Measurements from ENCODE around the gene NRXN3. TPM values are rescaled to one million over a fixed set of nuclear protein-coding genes. Genes with fewer than 3 reads are reported as not detected.

The NRXN3 gene
- total RNA-seq, 2 experiments from 2014 or later: not detected

- POLR2A ChIA-PET: no interaction called here
- Mint-ChIP-seq H3K36me3 (no peaks in the 10 kb centered on the region), H3K27ac (no peak overlapping the region), H3K9me3 (no peaks in the 10 kb centered on the region), H3K4me3 (no peak overlapping the region), H3K4me1 (ENCODE audit: low read depth) (no peaks in the 10 kb centered on the region), H3K27me3 (peaks cover 3% of the 10 kb centered on the region)
- no peak for DNase-seq
- intact Hi-C loops (cut with micrococcal nuclease): no loop called here
- CTCF ChIA-PET: no interaction called here
These were observed 11.1 kb downstream of the NRXN3 start for GRCh38 chr14:78181270-78181669.

GRCh38 chr14:78182722-78183121 lies 12.5 kb downstream of the NRXN3 start:
- Mint-ChIP-seq H3K4me1 (ENCODE audit: low read depth) (no peaks in the 10 kb centered on the region), H3K4me3 (no peak overlapping the region), H3K27ac (no peak overlapping the region), H3K27me3 (peaks cover 3% of the 10 kb centered on the region), H3K9me3 (no peaks in the 10 kb centered on the region), H3K36me3 (no peaks in the 10 kb centered on the region)
- POLR2A ChIA-PET: no interaction called here
- CTCF ChIA-PET: no interaction called here
- no peak for DNase-seq
- intact Hi-C loops (cut with micrococcal nuclease): no loop called here

DNA sequence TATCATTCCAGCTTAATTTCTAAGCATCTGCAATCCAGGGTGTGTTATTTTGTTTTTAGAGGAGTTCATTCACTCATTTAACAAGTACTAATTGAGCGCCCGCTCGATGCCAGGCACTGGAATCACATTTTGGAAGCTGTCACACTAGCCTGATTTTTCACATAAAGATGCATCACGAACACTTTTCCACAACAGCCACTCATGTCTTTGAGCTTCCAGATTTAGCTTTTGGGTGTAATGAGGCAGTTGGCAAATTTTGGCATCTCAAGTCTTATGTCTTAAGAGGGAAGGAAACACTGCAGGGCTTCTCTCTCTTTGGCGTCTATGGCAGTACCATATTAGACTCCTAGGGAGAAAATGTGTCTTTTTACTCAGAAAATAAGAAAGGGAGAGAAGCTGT lies 14.0 kb downstream of the NRXN3 start:
- ChIA-PET CTCF (no interaction called here), POLR2A (no interaction called here)
- Mint-ChIP-seq H3K4me3 (no peak overlapping the region), H3K4me1 (ENCODE audit: low read depth) (no peaks in the 10 kb centered on the region), H3K27me3 (peaks cover 3% of the 10 kb centered on the region), H3K27ac (no peak overlapping the region), H3K9me3 (no peaks in the 10 kb centered on the region), H3K36me3 (no peaks in the 10 kb centered on the region)
- intact Hi-C loops (cut with micrococcal nuclease): no loop called here
- no peak for DNase-seq

DNA sequence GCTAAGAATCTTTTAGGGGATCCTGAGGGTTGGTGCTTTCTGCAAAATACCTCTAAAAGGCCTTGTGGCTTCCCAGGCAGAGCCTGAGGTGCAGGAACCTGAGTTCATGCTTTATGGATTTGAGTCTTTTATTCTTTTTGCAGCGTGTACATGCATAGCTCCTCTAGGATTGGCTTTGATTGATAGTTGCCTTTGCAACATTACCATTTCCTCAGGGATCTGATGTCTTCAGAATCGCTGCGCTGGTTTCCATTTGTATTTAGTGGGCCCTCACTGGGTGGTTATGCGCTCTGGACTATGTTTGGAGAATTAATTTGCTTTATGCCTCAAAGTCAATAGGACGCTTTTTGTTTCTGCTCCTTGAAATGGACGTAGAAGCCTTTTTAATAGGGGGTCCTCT lies 16.1 kb downstream of the NRXN3 start:
- no peak overlapping the region for H3K4me3 Mint-ChIP-seq
- no peaks in the 10 kb centered on the region for H3K9me3 Mint-ChIP-seq
- POLR2A ChIA-PET: no interaction called here
- no peak overlapping the region for H3K27ac Mint-ChIP-seq
- no peaks in the 10 kb centered on the region for H3K4me1 Mint-ChIP-seq (ENCODE audit: low read depth)
- CTCF ChIA-PET: interaction anchor here (1.4 kb wide), 1 partner anchor 25 kb away, joined by 3 read pairs; no protein-coding TSS in a partner anchor
- intact Hi-C loops (cut with micrococcal nuclease): no loop called here
- H3K27me3 Mint-ChIP-seq: peaks cover 3% of the 10 kb centered on the region
- DNase-seq: no peak
- H3K36me3 Mint-ChIP-seq: no peaks in the 10 kb centered on the region

- Mint-ChIP-seq H3K36me3 (no peaks in the 10 kb centered on the region), H3K27me3 (peaks cover 3% of the 10 kb centered on the region), H3K4me1 (ENCODE audit: low read depth) (no peaks in the 10 kb centered on the region), H3K27ac (no peak overlapping the region), H3K9me3 (no peaks in the 10 kb centered on the region), H3K4me3 (no peak overlapping the region)
- CTCF ChIA-PET: no interaction called here
- POLR2A ChIA-PET: no interaction called here
- intact Hi-C loops (cut with micrococcal nuclease): no loop called here
- no peak for DNase-seq
These were observed 18.7 kb downstream of the NRXN3 start for GRCh38 chr14:78188882-78189281.

- intact Hi-C loops (cut with micrococcal nuclease): no loop called here
- no peaks in the 10 kb centered on the region for H3K27me3 Mint-ChIP-seq
- no peaks in the 10 kb centered on the region for H3K36me3 Mint-ChIP-seq
- ChIA-PET CTCF (no interaction called here), POLR2A (no interaction called here)
- no peaks in the 10 kb centered on the region for H3K4me1 Mint-ChIP-seq (ENCODE audit: low read depth)
- no peak for DNase-seq
- no peak overlapping the region for H3K4me3 Mint-ChIP-seq
- no peaks in the 10 kb centered on the region for H3K9me3 Mint-ChIP-seq
- H3K27ac Mint-ChIP-seq: no peak overlapping the region
These were observed 25.3 kb downstream of the NRXN3 start for GRCh38 chr14:78195431-78195830.

- CTCF ChIA-PET: no interaction called here
- H3K27me3 Mint-ChIP-seq: no peaks in the 10 kb centered on the region
These were observed 26.1 kb downstream of the NRXN3 start for GRCh38 chr14:78196323-78196722.

GRCh38 chr14:78197051-78197450 lies 26.9 kb downstream of the NRXN3 start:
- no peaks in the 10 kb centered on the region for H3K36me3 Mint-ChIP-seq
- CTCF ChIA-PET: no interaction called here
- DNase-seq: no peak
- H3K9me3 Mint-ChIP-seq: no peaks in the 10 kb centered on the region
- POLR2A ChIA-PET: no interaction called here
- intact Hi-C loops (cut with micrococcal nuclease): no loop called here
- no peaks in the 10 kb centered on the region for H3K27me3 Mint-ChIP-seq
- no peak overlapping the region for H3K4me3 Mint-ChIP-seq
- H3K27ac Mint-ChIP-seq: no peak overlapping the region
- H3K4me1 Mint-ChIP-seq (ENCODE audit: low read depth): no peaks in the 10 kb centered on the region

More at GRCh38 chr14:78196323-78196722, 26.1 kb downstream of the NRXN3 start:
- Mint-ChIP-seq H3K4me3 (no peak overlapping the region), H3K27ac (no peak overlapping the region), H3K4me1 (ENCODE audit: low read depth) (no peaks in the 10 kb centered on the region), H3K9me3 (no peaks in the 10 kb centered on the region), H3K36me3 (no peaks in the 10 kb centered on the region)
- POLR2A ChIA-PET: no interaction called here
- intact Hi-C loops (cut with micrococcal nuclease): no loop called here
- no peak for DNase-seq

GRCh38 chr14:78202163-78202562 lies 32.0 kb downstream of the NRXN3 start:
- POLR2A ChIA-PET: no interaction called here

DNA sequence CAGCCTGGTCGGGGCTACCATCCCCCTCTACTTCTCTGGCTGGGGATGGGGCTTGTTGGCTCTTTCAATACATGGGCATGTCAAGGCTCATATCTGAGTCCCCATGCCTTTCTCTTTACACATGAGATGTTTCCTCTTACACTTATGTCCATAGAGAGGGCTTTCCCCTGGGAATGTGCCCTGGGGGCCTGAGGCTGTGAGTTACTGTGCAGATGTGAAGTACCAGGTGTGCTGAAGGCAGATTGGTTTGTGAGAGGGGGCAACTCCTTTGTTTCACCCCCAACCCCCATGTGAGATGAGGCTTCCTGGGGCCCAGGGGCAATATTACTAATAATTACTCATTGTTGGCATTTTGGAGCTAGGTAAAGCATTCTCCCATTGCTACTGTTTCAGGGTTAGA lies 32.8 kb downstream of the NRXN3 start:
- DNase-seq: no peak
- Mint-ChIP-seq H3K4me3 (no peak overlapping the region), H3K4me1 (ENCODE audit: low read depth) (no peaks in the 10 kb centered on the region), H3K27me3 (no peaks in the 10 kb centered on the region), H3K36me3 (no peaks in the 10 kb centered on the region), H3K9me3 (no peaks in the 10 kb centered on the region), H3K27ac (no peak overlapping the region)
- intact Hi-C loops (cut with micrococcal nuclease): no loop called here
- POLR2A ChIA-PET: no interaction called here
- CTCF ChIA-PET: no interaction called here

More at GRCh38 chr14:78202163-78202562, 32.0 kb downstream of the NRXN3 start:
- H3K36me3 Mint-ChIP-seq: no peaks in the 10 kb centered on the region
- no peak overlapping the region for H3K4me3 Mint-ChIP-seq
- DNase-seq: no peak
- no peaks in the 10 kb centered on the region for H3K27me3 Mint-ChIP-seq
- H3K4me1 Mint-ChIP-seq (ENCODE audit: low read depth): no peaks in the 10 kb centered on the region
- no peak overlapping the region for H3K27ac Mint-ChIP-seq
- CTCF ChIA-PET: no interaction called here
- H3K9me3 Mint-ChIP-seq: no peaks in the 10 kb centered on the region
- intact Hi-C loops (cut with micrococcal nuclease): no loop called here

DNA sequence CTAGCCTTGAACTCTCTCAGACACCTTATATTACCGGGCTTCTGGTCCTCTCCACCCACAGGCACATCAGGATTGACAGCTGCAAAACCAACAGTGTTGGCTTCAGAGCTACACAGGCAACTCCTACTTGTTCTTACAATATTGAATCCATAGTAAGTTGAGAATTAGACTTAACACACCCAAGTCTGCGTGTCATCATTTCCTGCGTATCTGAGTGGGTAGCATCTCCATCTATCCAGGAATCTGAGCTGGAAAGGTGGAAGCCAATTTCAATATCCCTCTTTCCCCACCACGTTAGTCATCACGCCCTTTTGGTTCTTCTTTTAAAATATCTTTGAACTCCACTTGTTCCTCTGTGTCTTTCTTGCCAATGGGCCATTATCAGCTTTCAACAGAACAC lies 37.2 kb downstream of the NRXN3 start:
- Mint-ChIP-seq H3K27me3 (no peaks in the 10 kb centered on the region), H3K27ac (no peak overlapping the region), H3K4me1 (ENCODE audit: low read depth) (no peaks in the 10 kb centered on the region), H3K36me3 (no peaks in the 10 kb centered on the region), H3K4me3 (no peak overlapping the region), H3K9me3 (peaks cover 6% of the 10 kb centered on the region)
- no peak for DNase-seq
- ChIA-PET POLR2A (no interaction called here), CTCF (no interaction called here)
- intact Hi-C loops (cut with micrococcal nuclease): no loop called here

- H3K36me3 Mint-ChIP-seq: no peaks in the 10 kb centered on the region
- H3K27me3 Mint-ChIP-seq: no peaks in the 10 kb centered on the region
- ChIA-PET POLR2A (no interaction called here), CTCF (no interaction called here)
- no peaks in the 10 kb centered on the region for H3K9me3 Mint-ChIP-seq
- no peaks in the 10 kb centered on the region for H3K4me1 Mint-ChIP-seq (ENCODE audit: low read depth)
- no peak overlapping the region for H3K4me3 Mint-ChIP-seq
- no peak overlapping the region for H3K27ac Mint-ChIP-seq
- intact Hi-C loops (cut with micrococcal nuclease): no loop called here
- no peak for DNase-seq
These were observed 50.1 kb downstream of the NRXN3 start for GRCh38 chr14:78220273-78220672.

GRCh38 chr14:78222746-78223145 lies 52.6 kb downstream of the NRXN3 start:
- Mint-ChIP-seq H3K9me3 (no peaks in the 10 kb centered on the region), H3K36me3 (no peaks in the 10 kb centered on the region), H3K27ac (no peak overlapping the region), H3K4me3 (no peak overlapping the region), H3K27me3 (no peaks in the 10 kb centered on the region), H3K4me1 (ENCODE audit: low read depth) (no peaks in the 10 kb centered on the region)
- intact Hi-C loops (cut with micrococcal nuclease): no loop called here
- no peak for DNase-seq
- POLR2A ChIA-PET: no interaction called here
- CTCF ChIA-PET: no interaction called here

All from activated CD4-positive, alpha-beta memory T cell treated with anti-CD3 and anti-CD28 coated beads for 36 hours (primary cell).